HepG2 (cell line): ENCODE results near the gene POLE. TPM values are rescaled to one million over a fixed set of nuclear protein-coding genes. Genes with fewer than 3 reads are reported as not detected.
A peak's percentile ranks its signal among the peaks of the same experiment; 100 is the strongest.

Experiments
- ESRRA ChIP-seq: sonication (generic); formaldehyde crosslinking; IDR thresholded peaks from 2 replicates; pipeline ENCODE4 v1.5.1; 2020; ENCODE audit warnings: mild to moderate bottlenecking, low read depth, missing genetic modification reagents
- FOXC1 ChIP-seq: sonication (generic); formaldehyde crosslinking; IDR thresholded peaks from 2 replicates; pipeline ENCODE4 v1.8.0; 2022; ENCODE audit warnings: mild to moderate bottlenecking, missing genetic modification reagents, borderline replicate concordance
- HNF4G ChIP-seq, 2 experiments: sonication (generic) in 1 of 2; formaldehyde crosslinking in 1 of 2; IDR thresholded peaks; 2 replicates each; pipeline versions ENCODE4 v1.4.0 to v1.6.1; 2011 to 2020; ENCODE audit warnings: borderline replicate concordance in 2 of 2, low read depth in 2 of 2, mild to moderate bottlenecking in 2 of 2, low read length in 1 of 2, missing genetic modification reagents in 1 of 2, moderate library complexity in 1 of 2
- MAZ ChIP-seq, 2 experiments: sonication (generic) in 1 of 2; formaldehyde crosslinking in 1 of 2; IDR thresholded peaks; 2 replicates each; pipeline versions ENCODE4 v1.5.0 to v1.6.1; 2012 to 2020; ENCODE audit warnings: low read depth in 2 of 2, mild to moderate bottlenecking in 2 of 2, borderline replicate concordance in 1 of 2, improper control_type of control experiment in 1 of 2, low read length in 1 of 2, missing genetic modification reagents in 1 of 2, moderate library complexity in 1 of 2
- MEIS1 ChIP-seq: sonication (generic); formaldehyde crosslinking; IDR thresholded peaks from 2 replicates; pipeline ENCODE4 v1.9.0; 2021; ENCODE audit warnings: mild to moderate bottlenecking, missing genetic modification reagents, moderate library complexity, borderline replicate concordance
- SALL1 ChIP-seq: sonication (generic); formaldehyde crosslinking; IDR thresholded peaks from 2 replicates; pipeline ENCODE4 v1.8.0; 2022; ENCODE audit warnings: mild to moderate bottlenecking, missing genetic modification reagents
- U2AF2 ChIP-seq: fragments of 200-400 bp; formaldehyde crosslinking; IDR thresholded peaks from 2 replicates; pipeline ENCODE4 v1.6.1; 2017; ENCODE audit warnings: low read depth, mild to moderate bottlenecking, low read length
- ZFX ChIP-seq: sonication (generic); formaldehyde crosslinking; IDR thresholded peaks from 2 replicates; pipeline ENCODE4 v1.4.0; 2020; ENCODE audit warnings: mild to moderate bottlenecking, low read depth, missing genetic modification reagents, moderate library complexity
- ZNF382 ChIP-seq: sonication (generic); formaldehyde crosslinking; IDR thresholded peaks from 2 replicates; pipeline ENCODE4 v1.5.0; 2020; ENCODE audit warnings: missing genetic modification reagents, mild to moderate bottlenecking, borderline replicate concordance
- ZNF558 ChIP-seq: sonication (generic); formaldehyde crosslinking; IDR thresholded peaks from 2 replicates; pipeline ENCODE4 v1.9.0; 2022; ENCODE audit warnings: mild to moderate bottlenecking, missing genetic modification reagents, borderline replicate concordance
- ZNF605 ChIP-seq: sonication (generic); formaldehyde crosslinking; IDR thresholded peaks from 2 replicates; pipeline ENCODE4 v1.8.0; 2022; ENCODE audit warnings: mild to moderate bottlenecking, missing genetic modification reagents
- polyA plus RNA-seq, 8 experiments: library from polyadenylated mRNA; depleted of rRNA in 3 of 8; stranded (reverse) in 7 of 8; unstranded in 1 of 8; fragments of >200 nt; fragmentation: Illumina TruSeq in 4 of 8; extraction: Trizol in 4 of 8; gene quantifications; 2 replicates each; pipeline versions ENCODE4 v1.2.1 to v1.2.3, GENCODE V29; 2011 to 2016; ENCODE audit warnings: low read depth in 4 of 8, missing spikeins in 1 of 8, mixed read lengths in 1 of 8; ENCODE audit not compliant: insufficient read depth in 1 of 8
- total RNA-seq, 5 experiments: library from RNA; depleted of rRNA; stranded (reverse); fragments of >200 nt; fragmentation: Illumina TruSeq; extraction: Trizol; gene quantifications; 2 replicates each; pipeline ENCODE4 v1.2.3, GENCODE V29; 2016; ENCODE audit warnings: low read depth in 1 of 5
- TF ChIP-seq, protein P1 (sequence below): sonication (generic); formaldehyde crosslinking; IDR thresholded peaks from 2 replicates; pipeline ENCODE4 v1.5.0; 2020; ENCODE audit warnings: mild to moderate bottlenecking, missing genetic modification reagents
- TF ChIP-seq, protein P2 (sequence below): sonication (generic); formaldehyde crosslinking; IDR thresholded peaks from 2 replicates; pipeline ENCODE4 v1.9.0; 2021; ENCODE audit warnings: missing genetic modification reagents, borderline replicate concordance
- TF ChIP-seq, protein P3 (sequence below): sonication (generic); formaldehyde crosslinking; IDR thresholded peaks from 2 replicates; pipeline ENCODE4 v1.5.0; 2020; ENCODE audit warnings: mild to moderate bottlenecking, missing genetic modification reagents, borderline replicate concordance
- TF ChIP-seq, protein P4 (sequence below): sonication (generic); formaldehyde crosslinking; IDR thresholded peaks from 2 replicates; pipeline ENCODE4 v1.4.0; 2020; ENCODE audit warnings: mild to moderate bottlenecking, missing genetic modification reagents

Gene POLE
- total and polyA plus RNA-seq, 2 of the 13 experiments (the other 11 are each of a cell fraction or from before 2014, with no cell fraction given), result 25.3 to 52.2 TPM

DNA sequence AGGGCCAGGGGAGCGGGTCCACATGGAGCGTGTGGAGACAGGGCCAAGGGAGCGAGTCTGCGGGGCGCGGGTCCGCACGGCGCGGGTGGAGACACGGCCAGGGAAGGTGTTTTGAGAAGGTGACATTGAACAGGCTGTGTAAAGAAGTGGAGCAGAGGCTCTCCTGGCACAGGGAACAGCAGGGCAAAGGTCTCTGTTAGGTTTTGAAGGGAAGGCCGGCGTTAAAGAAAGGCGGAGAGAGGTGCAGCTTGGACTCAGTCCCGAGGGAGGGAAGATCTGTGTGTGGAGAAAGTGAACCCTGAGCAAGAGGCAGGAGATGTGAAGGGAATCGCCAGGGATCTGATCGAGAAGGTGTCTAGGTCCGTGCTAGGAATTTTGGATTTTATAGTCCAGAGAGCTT lies 2.1 kb upstream of the POLE start (continued):
- TF ChIP-seq, protein P1, sequence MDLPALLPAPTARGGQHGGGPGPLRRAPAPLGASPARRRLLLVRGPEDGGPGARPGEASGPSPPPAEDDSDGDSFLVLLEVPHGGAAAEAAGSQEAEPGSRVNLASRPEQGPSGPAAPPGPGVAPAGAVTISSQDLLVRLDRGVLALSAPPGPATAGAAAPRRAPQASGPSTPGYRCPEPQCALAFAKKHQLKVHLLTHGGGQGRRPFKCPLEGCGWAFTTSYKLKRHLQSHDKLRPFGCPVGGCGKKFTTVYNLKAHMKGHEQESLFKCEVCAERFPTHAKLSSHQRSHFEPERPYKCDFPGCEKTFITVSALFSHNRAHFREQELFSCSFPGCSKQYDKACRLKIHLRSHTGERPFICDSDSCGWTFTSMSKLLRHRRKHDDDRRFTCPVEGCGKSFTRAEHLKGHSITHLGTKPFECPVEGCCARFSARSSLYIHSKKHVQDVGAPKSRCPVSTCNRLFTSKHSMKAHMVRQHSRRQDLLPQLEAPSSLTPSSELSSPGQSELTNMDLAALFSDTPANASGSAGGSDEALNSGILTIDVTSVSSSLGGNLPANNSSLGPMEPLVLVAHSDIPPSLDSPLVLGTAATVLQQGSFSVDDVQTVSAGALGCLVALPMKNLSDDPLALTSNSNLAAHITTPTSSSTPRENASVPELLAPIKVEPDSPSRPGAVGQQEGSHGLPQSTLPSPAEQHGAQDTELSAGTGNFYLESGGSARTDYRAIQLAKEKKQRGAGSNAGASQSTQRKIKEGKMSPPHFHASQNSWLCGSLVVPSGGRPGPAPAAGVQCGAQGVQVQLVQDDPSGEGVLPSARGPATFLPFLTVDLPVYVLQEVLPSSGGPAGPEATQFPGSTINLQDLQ (CRISPR knock-in tag), result no peak
- no peak for TF ChIP-seq ZNF382 (CRISPR knock-in tag)
- TF ChIP-seq, protein P2, sequence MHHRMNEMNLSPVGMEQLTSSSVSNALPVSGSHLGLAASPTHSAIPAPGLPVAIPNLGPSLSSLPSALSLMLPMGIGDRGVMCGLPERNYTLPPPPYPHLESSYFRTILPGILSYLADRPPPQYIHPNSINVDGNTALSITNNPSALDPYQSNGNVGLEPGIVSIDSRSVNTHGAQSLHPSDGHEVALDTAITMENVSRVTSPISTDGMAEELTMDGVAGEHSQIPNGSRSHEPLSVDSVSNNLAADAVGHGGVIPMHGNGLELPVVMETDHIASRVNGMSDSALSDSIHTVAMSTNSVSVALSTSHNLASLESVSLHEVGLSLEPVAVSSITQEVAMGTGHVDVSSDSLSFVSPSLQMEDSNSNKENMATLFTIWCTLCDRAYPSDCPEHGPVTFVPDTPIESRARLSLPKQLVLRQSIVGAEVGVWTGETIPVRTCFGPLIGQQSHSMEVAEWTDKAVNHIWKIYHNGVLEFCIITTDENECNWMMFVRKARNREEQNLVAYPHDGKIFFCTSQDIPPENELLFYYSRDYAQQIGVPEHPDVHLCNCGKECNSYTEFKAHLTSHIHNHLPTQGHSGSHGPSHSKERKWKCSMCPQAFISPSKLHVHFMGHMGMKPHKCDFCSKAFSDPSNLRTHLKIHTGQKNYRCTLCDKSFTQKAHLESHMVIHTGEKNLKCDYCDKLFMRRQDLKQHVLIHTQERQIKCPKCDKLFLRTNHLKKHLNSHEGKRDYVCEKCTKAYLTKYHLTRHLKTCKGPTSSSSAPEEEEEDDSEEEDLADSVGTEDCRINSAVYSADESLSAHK (CRISPR knock-in tag), result no peak
- peak; percentile 53; the same call in 1 of the 2 replicates for TF ChIP-seq HNF4G (IDR thresholded peaks at IDR 0.05; ENCODE audit: borderline replicate concordance, low read depth, low read length)
- no peak for TF ChIP-seq HNF4G (CRISPR knock-in tag; IDR thresholded peaks at IDR 0.05; ENCODE audit: borderline replicate concordance, low read depth)
- no peak for TF ChIP-seq MAZ (IDR thresholded peaks at IDR 0.05; ENCODE audit: borderline replicate concordance, low read depth, low read length)
- no peak for TF ChIP-seq MAZ (CRISPR knock-in tag; IDR thresholded peaks at IDR 0.05; ENCODE audit: low read depth)
- TF ChIP-seq FOXC1 (CRISPR knock-in tag), result no peak
- TF ChIP-seq ZNF605 (CRISPR knock-in tag), result no peak
- peak; percentile 46 for TF ChIP-seq SALL1
- TF ChIP-seq MEIS1 (CRISPR knock-in tag), result no peak
- peak; percentile 83; the same call in 1 of the 2 replicates for TF ChIP-seq ESRRA (CRISPR knock-in tag)
- TF ChIP-seq ZFX (CRISPR knock-in tag), result peak; percentile 35
- TF ChIP-seq, protein P3, sequence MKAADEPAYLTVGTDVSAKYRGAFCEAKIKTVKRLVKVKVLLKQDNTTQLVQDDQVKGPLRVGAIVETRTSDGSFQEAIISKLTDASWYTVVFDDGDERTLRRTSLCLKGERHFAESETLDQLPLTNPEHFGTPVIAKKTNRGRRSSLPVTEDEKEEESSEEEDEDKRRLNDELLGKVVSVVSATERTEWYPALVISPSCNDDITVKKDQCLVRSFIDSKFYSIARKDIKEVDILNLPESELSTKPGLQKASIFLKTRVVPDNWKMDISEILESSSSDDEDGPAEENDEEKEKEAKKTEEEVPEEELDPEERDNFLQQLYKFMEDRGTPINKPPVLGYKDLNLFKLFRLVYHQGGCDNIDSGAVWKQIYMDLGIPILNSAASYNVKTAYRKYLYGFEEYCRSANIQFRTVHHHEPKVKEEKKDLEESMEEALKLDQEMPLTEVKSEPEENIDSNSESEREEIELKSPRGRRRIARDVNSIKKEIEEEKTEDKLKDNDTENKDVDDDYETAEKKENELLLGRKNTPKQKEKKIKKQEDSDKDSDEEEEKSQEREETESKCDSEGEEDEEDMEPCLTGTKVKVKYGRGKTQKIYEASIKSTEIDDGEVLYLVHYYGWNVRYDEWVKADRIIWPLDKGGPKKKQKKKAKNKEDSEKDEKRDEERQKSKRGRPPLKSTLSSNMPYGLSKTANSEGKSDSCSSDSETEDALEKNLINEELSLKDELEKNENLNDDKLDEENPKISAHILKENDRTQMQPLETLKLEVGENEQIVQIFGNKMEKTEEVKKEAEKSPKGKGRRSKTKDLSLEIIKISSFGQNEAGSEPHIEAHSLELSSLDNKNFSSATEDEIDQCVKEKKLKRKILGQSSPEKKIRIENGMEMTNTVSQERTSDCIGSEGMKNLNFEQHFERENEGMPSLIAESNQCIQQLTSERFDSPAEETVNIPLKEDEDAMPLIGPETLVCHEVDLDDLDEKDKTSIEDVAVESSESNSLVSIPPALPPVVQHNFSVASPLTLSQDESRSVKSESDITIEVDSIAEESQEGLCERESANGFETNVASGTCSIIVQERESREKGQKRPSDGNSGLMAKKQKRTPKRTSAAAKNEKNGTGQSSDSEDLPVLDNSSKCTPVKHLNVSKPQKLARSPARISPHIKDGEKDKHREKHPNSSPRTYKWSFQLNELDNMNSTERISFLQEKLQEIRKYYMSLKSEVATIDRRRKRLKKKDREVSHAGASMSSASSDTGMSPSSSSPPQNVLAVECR (CRISPR knock-in tag), result peak; percentile 64; the same call in 1 of the 2 replicates
- TF ChIP-seq ZNF558 (CRISPR knock-in tag), result no peak
- TF ChIP-seq, protein P4, sequence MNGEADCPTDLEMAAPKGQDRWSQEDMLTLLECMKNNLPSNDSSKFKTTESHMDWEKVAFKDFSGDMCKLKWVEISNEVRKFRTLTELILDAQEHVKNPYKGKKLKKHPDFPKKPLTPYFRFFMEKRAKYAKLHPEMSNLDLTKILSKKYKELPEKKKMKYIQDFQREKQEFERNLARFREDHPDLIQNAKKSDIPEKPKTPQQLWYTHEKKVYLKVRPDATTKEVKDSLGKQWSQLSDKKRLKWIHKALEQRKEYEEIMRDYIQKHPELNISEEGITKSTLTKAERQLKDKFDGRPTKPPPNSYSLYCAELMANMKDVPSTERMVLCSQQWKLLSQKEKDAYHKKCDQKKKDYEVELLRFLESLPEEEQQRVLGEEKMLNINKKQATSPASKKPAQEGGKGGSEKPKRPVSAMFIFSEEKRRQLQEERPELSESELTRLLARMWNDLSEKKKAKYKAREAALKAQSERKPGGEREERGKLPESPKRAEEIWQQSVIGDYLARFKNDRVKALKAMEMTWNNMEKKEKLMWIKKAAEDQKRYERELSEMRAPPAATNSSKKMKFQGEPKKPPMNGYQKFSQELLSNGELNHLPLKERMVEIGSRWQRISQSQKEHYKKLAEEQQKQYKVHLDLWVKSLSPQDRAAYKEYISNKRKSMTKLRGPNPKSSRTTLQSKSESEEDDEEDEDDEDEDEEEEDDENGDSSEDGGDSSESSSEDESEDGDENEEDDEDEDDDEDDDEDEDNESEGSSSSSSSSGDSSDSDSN, result peak; percentile 57
- no peak for TF ChIP-seq U2AF2
